NT2/D1 (cell line): ENCODE results near the gene RIOX2.

Experiments used
- SUZ12 ChIP-seq: IDR thresholded peaks from 2 replicates; pipeline ENCODE4 v1.6.1; 2011; ENCODE audit not compliant: insufficient read length, insufficient read depth; ENCODE audit errors: extremely low read depth
- YY1 ChIP-seq: IDR thresholded peaks from 2 replicates; pipeline ENCODE4 v1.6.1; 2011; ENCODE audit not compliant: insufficient read length, insufficient read depth
- ZNF274 ChIP-seq: IDR thresholded peaks from 2 replicates; pipeline ENCODE4 v1.6.1; 2011; ENCODE audit warnings: mild to moderate bottlenecking, low read depth, low read length

DNA sequence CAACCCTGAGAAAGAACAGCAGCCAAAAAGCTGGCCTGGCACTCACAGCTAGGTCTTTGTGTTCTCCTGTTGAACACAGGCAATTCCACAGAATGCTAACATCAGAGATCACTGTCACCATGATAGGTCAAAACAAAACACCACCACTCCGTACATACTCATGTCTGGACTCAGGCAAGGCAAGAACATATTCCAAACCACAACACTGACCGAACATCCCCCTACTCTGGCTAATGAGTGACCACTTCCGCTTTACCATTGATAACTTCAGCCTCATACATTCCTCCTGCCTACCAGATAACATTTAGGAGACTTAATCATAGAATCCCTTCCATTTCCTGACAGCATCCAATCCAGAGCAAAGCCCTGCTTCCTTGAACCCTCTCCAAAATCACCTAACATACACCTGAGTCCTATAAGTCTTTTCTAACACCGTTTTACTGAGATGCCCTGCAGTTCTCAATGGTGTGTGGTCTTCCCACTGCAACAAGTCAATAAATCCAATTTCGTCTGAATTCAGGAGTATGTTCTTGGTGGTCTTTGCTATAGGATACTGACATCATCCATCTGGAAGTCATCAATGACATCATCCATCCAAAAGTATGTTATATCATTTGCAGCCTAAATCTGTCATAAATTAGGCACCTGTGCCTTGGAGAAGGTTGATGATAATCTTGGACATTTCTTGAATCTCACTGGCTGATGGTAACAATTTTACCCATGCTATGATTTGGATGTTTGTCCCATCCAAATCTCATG, 23.7 kb downstream of the RIOX2 start:
- TF ChIP-seq YY1 = no peak
- TF ChIP-seq ZNF274 = no peak
- no peak for TF ChIP-seq SUZ12
